ENCODE results near the gene DNAI2.

DNA sequence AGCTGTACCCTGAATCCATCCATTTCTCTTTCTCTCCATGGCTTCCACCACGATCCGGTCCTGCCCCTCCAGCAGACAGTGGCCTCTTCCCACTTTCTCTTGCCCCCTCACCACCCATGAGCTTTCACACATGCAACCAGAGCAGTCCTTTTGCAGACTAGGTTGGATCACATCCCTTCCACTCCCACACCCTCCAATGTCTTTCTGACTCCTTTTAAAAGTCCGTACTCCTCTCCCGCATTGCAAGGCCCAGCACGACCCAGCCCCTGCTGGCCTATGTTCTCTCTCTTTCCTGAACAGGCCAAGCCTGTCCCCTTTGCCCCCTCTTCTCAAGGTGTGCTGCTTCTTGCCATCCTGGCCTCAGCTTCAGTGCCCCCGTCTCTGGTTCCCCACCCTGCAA, 22.5 kb upstream of the DNAI2 start:
- no peak for TF ChIP-seq EZH2 (IDR thresholded peaks at IDR 0.05; ENCODE audit: insufficient read depth, low read length)
- TF ChIP-seq, protein P1, sequence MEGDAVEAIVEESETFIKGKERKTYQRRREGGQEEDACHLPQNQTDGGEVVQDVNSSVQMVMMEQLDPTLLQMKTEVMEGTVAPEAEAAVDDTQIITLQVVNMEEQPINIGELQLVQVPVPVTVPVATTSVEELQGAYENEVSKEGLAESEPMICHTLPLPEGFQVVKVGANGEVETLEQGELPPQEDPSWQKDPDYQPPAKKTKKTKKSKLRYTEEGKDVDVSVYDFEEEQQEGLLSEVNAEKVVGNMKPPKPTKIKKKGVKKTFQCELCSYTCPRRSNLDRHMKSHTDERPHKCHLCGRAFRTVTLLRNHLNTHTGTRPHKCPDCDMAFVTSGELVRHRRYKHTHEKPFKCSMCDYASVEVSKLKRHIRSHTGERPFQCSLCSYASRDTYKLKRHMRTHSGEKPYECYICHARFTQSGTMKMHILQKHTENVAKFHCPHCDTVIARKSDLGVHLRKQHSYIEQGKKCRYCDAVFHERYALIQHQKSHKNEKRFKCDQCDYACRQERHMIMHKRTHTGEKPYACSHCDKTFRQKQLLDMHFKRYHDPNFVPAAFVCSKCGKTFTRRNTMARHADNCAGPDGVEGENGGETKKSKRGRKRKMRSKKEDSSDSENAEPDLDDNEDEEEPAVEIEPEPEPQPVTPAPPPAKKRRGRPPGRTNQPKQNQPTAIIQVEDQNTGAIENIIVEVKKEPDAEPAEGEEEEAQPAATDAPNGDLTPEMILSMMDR (IDR thresholded peaks at IDR 0.05; ENCODE audit: insufficient read depth, low read depth, low read length), result no peak

All from astrocyte (in vitro differentiated cells and primary cell).